NCI-H69 (cell line): ENCODE results near the gene FXYD1.
A peak's percentile ranks its signal among the peaks of the same experiment; 100 is the strongest.

Source experiments
- DNase-seq: peaks from one replicate; lab custom pipeline; 2025; lab: John Stamatoyannopoulos, UW

FXYD1 gene

GRCh38 chr19:35162471-35163326, 24.1 kb downstream of the FXYD1 start:
- no peak for DNase-seq

- DNase-seq = no peak
These were observed 25.8 kb downstream of the FXYD1 start for GRCh38 chr19:35164418-35164817.

GRCh38 chr19:35165200-35166058, 26.8 kb downstream of the FXYD1 start:
- no peak for DNase-seq

- no peak for DNase-seq
These were observed 27.8 kb downstream of the FXYD1 start for GRCh38 chr19:35166100-35167063.

- no peak for DNase-seq
These were observed 28.9 kb downstream of the FXYD1 start for GRCh38 chr19:35167251-35168119.

GRCh38 chr19:35168196-35168595, 29.6 kb downstream of the FXYD1 start:
- DNase-seq = peak; percentile 54

GRCh38 chr19:35169221-35169995, 30.8 kb downstream of the FXYD1 start:
- no peak for DNase-seq

- no peak for DNase-seq
These were observed 31.9 kb downstream of the FXYD1 start for GRCh38 chr19:35170359-35171061.

- DNase-seq = no peak
These were observed 33.1 kb downstream of the FXYD1 start for GRCh38 chr19:35171730-35172129.

- DNase-seq = no peak
These were observed 35.6 kb downstream of the FXYD1 start for GRCh38 chr19:35174226-35174625.

- DNase-seq = no peak
These were observed 37.6 kb downstream of the FXYD1 start for GRCh38 chr19:35176181-35176570.

- DNase-seq = no peak
These were observed 39.0 kb downstream of the FXYD1 start for GRCh38 chr19:35177377-35178274.

GRCh38 chr19:35178701-35179100, 40.1 kb downstream of the FXYD1 start:
- DNase-seq = no peak

GRCh38 chr19:35179830-35180229, 41.2 kb downstream of the FXYD1 start:
- DNase-seq = no peak

GRCh38 chr19:35181387-35181786, 42.8 kb downstream of the FXYD1 start:
- DNase-seq = no peak

- DNase-seq = no peak
These were observed 45.6 kb downstream of the FXYD1 start for GRCh38 chr19:35184267-35184666.

- DNase-seq = no peak
These were observed 46.3 kb downstream of the FXYD1 start for GRCh38 chr19:35184884-35185283.
